ENCODE results near the gene ZNF683.

- TF ChIP-seq CTCF (conservative IDR thresholded peaks at IDR 0.05; ENCODE audit: low read depth in 2 of 2) (no peak), EZH2phosphoT487 (IDR thresholded peaks at IDR 0.05; ENCODE audit: unreplicated experiment) (no peak), REST (IDR thresholded peaks at IDR 0.05; ENCODE audit: unreplicated experiment) (no peak), ZNF331 (CRISPR knock-in tag; IDR thresholded peaks at IDR 0.05; ENCODE audit: low read depth) (no peak), POLR2AphosphoS5 (IDR thresholded peaks at IDR 0.05; ENCODE audit: low read depth) (no peak), EZH2 (IDR thresholded peaks at IDR 0.05; ENCODE audit: low read depth, unreplicated experiment) (no peak), ETS1 (IDR thresholded peaks at IDR 0.05) (no peak), ZNF114 (CRISPR knock-in tag; IDR thresholded peaks at IDR 0.05) (no peak)
Measured at GRCh38 chr1:26338670-26339069, 33.9 kb downstream of the ZNF683 start.
